ENCODE results near the gene CEP83.
"Not testable (repeated sequence)": the region's sequence is repeated elsewhere in the genome, so short reads cannot be mapped to it uniquely, and the experiment has no call there.

The CEP83 gene

DNA sequence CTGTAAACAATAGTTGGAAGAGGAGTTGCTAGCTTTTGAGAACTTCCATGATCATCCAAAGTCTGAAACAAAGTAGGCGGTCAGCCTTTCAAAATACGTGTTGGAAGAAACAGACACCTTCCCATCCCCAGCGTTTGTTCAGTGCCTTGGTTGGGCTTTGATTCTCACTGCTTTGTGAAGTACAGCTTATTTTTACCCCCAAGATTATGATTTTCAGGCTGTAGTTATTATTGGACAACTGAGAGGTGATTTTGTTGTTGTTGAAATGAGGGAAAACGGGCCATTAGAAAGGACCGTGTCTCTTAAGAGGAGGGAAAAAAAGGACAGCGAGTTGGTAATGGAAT is 921 bp upstream of the CEP83 start:
- TF ChIP-seq, protein P1, sequence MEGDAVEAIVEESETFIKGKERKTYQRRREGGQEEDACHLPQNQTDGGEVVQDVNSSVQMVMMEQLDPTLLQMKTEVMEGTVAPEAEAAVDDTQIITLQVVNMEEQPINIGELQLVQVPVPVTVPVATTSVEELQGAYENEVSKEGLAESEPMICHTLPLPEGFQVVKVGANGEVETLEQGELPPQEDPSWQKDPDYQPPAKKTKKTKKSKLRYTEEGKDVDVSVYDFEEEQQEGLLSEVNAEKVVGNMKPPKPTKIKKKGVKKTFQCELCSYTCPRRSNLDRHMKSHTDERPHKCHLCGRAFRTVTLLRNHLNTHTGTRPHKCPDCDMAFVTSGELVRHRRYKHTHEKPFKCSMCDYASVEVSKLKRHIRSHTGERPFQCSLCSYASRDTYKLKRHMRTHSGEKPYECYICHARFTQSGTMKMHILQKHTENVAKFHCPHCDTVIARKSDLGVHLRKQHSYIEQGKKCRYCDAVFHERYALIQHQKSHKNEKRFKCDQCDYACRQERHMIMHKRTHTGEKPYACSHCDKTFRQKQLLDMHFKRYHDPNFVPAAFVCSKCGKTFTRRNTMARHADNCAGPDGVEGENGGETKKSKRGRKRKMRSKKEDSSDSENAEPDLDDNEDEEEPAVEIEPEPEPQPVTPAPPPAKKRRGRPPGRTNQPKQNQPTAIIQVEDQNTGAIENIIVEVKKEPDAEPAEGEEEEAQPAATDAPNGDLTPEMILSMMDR (IDR thresholded peaks at IDR 0.05; ENCODE audit: insufficient read depth, low read depth, low read length, missing control alignments) = no peak
- no peak for DNase-seq (ENCODE audit: low read depth)
- H3K4me3 ChIP-seq (ENCODE audit: low read depth, low read length) = peak overlapping the region; percentile 80

DNA sequence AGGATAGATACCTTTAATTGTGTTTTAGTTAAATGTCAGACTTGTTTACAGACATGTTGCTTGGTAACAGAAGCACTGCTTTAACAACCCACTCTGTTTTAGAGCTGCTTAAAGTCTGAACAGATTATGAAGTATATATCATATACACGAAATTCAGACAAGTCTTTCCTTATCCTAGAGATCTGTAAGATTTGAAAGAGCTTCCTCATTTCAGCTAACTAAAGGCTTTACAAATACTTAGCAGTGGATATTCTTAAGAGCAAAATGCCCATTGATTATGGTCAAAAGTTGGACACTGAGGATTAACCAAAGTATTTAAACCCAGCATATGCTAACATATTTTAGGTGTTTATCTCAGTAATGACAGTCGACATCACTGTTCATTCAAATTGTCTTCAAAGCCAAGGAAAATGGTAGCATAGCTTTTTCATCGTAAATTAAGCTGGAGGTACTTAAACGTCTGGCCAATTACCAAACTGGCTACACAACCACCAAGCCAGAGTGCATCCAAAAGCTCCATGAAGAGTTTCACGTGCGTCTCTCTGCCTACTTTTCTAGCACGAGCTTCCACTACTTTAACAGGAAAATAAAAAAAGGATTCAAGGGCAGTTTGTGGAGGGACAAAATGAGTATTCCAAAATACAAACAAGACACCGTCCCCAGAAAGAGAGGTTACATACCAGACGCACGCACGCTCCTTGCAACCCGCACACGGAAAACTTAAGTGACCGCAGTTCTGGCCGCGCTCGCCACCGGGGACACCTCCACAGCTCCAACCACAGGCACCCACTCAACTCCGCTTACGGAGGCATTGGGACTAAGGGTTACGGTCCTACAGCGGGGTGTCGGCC is 565 bp downstream of the CEP83 start:
- peak overlapping the region; percentile 80 for H3K4me3 ChIP-seq (ENCODE audit: low read depth, low read length)
- TF ChIP-seq, protein P1 (IDR thresholded peaks at IDR 0.05; ENCODE audit: insufficient read depth, low read depth, low read length, missing control alignments) = no peak
- no peak for DNase-seq (ENCODE audit: low read depth)

DNA sequence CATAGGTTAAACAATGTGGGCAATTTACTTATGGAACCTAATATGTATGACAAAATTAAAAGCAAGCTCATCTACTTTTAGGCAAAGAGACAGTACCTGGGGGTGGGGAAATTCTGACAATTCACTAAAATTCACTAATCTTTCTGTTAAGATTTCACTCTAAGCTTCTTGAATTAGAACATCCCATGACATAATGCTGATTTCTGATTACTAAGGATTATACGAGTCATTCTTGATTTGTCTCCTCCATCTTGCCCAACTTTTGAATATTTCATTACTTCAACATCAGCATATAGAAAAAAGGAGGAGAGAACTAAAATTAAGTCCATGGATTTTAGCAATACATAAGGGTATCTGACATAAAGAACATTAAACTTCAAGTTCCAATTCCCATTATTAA is 2.4 kb downstream of the CEP83 start:
- no peak for DNase-seq (ENCODE audit: low read depth)
- TF ChIP-seq, protein P1 (IDR thresholded peaks at IDR 0.05; ENCODE audit: insufficient read depth, low read depth, low read length, missing control alignments) = no peak
- no peak overlapping the region for H3K4me3 ChIP-seq (ENCODE audit: low read depth, low read length)

DNA sequence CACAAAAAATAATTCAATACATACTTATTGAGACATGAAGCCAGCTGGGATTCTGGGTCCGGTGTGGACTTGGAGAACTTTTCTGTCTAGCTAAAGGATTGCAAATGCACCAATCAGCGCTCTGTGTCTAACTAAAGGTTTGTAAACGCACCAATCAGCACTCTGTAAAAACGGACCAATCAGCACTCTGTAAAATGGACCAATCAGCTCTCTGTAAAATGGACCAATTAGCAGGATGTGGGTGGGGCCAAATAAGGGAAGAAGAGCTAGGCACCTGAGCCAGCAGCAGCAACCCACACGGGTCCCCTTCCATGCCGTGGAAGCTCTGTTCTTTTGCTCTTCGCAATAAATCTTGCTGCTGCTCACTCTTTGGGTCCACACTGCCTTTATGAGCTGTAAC is 5.3 kb downstream of the CEP83 start:
- not testable (repeated sequence) for H3K4me3 ChIP-seq (ENCODE audit: low read depth, low read length); DNase-seq (ENCODE audit: low read depth)

DNA sequence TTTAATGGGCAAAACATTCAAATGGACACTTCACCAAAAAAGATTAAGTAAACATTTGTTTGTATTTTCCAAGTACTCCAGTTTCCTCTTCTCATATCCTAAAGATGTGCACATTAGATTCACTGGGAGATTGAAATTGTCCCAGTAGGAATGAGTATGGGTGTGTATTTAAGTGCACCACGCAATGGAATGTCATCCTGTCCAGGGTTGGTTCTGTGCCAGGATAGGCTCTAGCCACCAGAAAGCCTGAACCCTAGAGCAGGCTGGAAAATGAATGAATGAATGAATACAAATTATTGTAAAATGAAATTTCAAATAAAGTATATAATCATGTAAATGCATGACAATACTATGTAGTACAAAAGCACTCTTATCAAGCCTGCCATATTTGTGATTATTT is 14.0 kb downstream of the CEP83 start:
- H3K4me3 ChIP-seq (ENCODE audit: low read depth, low read length) = no peak overlapping the region
- TF ChIP-seq, protein P1 (IDR thresholded peaks at IDR 0.05; ENCODE audit: insufficient read depth, low read depth, low read length, missing control alignments) = no peak
- DNase-seq (ENCODE audit: low read depth) = no peak

DNA sequence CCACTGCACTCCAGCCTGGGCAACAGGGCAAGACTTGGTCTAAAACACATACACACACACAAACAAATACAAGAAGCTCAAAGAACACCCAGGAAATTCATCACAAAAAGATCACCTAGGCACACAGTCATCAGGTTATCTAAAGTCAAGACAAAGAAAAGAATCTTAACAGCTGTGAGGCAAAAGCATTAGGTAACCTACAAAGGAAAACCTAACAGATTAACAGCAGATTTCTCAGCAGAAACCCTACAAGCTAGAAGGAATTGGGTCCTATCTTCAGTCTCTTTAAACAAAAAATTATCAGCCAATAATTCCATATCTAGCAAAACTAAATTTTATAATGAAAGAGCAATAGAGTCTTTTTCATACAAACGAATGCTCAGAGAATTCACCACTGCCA is 22.4 kb downstream of the CEP83 start:
- no peak overlapping the region for H3K4me3 ChIP-seq (ENCODE audit: low read depth, low read length)

DNA sequence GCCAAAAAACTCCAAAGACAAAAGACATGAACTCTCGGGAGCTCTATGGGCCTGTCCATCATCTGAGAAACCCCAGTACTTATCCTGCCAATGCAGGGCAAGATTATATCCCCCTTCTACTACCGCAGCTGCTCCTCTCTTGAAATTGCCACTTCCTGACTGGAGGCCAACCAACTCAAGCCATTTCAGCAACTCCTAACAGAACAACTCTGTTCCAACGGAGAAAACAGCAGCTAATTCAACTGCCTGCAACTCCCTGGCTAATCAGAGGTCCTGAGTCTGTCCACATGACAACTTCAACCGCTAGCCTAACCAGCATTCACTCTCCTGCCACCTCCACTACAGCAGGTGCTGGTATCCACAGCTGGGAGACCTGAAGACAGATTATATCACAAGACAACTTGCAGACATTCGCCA is 24.1 kb downstream of the CEP83 start:
- TF ChIP-seq, protein P1 (IDR thresholded peaks at IDR 0.05; ENCODE audit: insufficient read depth, low read depth, low read length, missing control alignments) = no peak
- DNase-seq (ENCODE audit: low read depth) = no peak
- H3K4me3 ChIP-seq (ENCODE audit: low read depth, low read length) = no peak overlapping the region

More for the DNA sequence above, 22.4 kb downstream of the CEP83 start:
- no peak for DNase-seq (ENCODE audit: low read depth)
- TF ChIP-seq, protein P1 (IDR thresholded peaks at IDR 0.05; ENCODE audit: insufficient read depth, low read depth, low read length, missing control alignments) = no peak
